ENCODE results near the gene SYDE1.

SYDE1 gene

GRCh38 chr19:15141143-15141542, 33.9 kb downstream of the SYDE1 start:
- TF ChIP-seq CTCF (IDR thresholded peaks at IDR 0.05; ENCODE audit: low read length) (no peak), EZH2 (IDR thresholded peaks at IDR 0.05; ENCODE audit: borderline replicate concordance, low read length) (no peak)
- H3K4me1 ChIP-seq (ENCODE audit: insufficient read depth, low read length, severe bottlenecking) = no peaks in the 10 kb centered on the region
- no peak overlapping the region for H3K27ac ChIP-seq (ENCODE audit: low read depth, low read length, poor library complexity, severe bottlenecking)
- no peaks in the 10 kb centered on the region for H3F3A ChIP-seq (ENCODE audit: insufficient read depth, low read length)
- no peak overlapping the region for H3K9ac ChIP-seq (ENCODE audit: low read length)
- H3K4me2 ChIP-seq (ENCODE audit: low read length) = no peak overlapping the region
- H3K9me2 ChIP-seq (ENCODE audit: low read depth, low read length) = no peaks in the 10 kb centered on the region
- H4K20me1 ChIP-seq (ENCODE audit: insufficient read depth, low read length) = no peaks in the 10 kb centered on the region
- H3K9me3 ChIP-seq (ENCODE audit: low read length) = peaks cover 5% of the 10 kb centered on the region; the same call in 1 of the 2 replicates
- H3K36me3 ChIP-seq (ENCODE audit: insufficient read depth, low read length) = no peaks in the 10 kb centered on the region; the same call in 1 of the 2 replicates
- H2AFZ ChIP-seq (ENCODE audit: low read length) = no peak overlapping the region
- H3K27me3 ChIP-seq (ENCODE audit: insufficient read depth, low read length) = no peaks in the 10 kb centered on the region; the same call in 1 of the 2 replicates
- H3K4me3 ChIP-seq (ENCODE audit: low read depth, low read length, poor library complexity, severe bottlenecking) = no peak overlapping the region
- no peaks in the 10 kb centered on the region for H3K79me2 ChIP-seq (ENCODE audit: insufficient read depth, low read length)

GRCh38 chr19:15142313-15142712, 35.1 kb downstream of the SYDE1 start:
- no peaks in the 10 kb centered on the region; the same call in 1 of the 2 replicates for H3K27me3 ChIP-seq (ENCODE audit: insufficient read depth, low read length)

GRCh38 chr19:15144046-15144646, 36.9 kb downstream of the SYDE1 start:
- TF ChIP-seq CTCF (IDR thresholded peaks at IDR 0.05; ENCODE audit: low read length) (no peak), EZH2 (IDR thresholded peaks at IDR 0.05; ENCODE audit: borderline replicate concordance, low read length) (no peak)
- Histone ChIP-seq H3K4me1 (ENCODE audit: insufficient read depth, low read length, severe bottlenecking) (no peaks in the 10 kb centered on the region), H2AFZ (ENCODE audit: low read length) (no peak overlapping the region), H3F3A (ENCODE audit: insufficient read depth, low read length) (no peaks in the 10 kb centered on the region), H3K79me2 (ENCODE audit: insufficient read depth, low read length) (no peaks in the 10 kb centered on the region), H3K9me3 (ENCODE audit: low read length) (peaks cover 5% of the 10 kb centered on the region; the same call in 1 of the 2 replicates), H3K27ac (ENCODE audit: low read depth, low read length, poor library complexity, severe bottlenecking) (no peak overlapping the region), H3K27me3 (ENCODE audit: insufficient read depth, low read length) (no peaks in the 10 kb centered on the region; the same call in 1 of the 2 replicates), H3K4me2 (ENCODE audit: low read length) (no peak overlapping the region), H3K4me3 (ENCODE audit: low read depth, low read length, poor library complexity, severe bottlenecking) (no peak overlapping the region), H3K9ac (ENCODE audit: low read length) (no peak overlapping the region), H3K9me2 (ENCODE audit: low read depth, low read length) (no peaks in the 10 kb centered on the region), H3K36me3 (ENCODE audit: insufficient read depth, low read length) (no peaks in the 10 kb centered on the region; the same call in 1 of the 2 replicates), H4K20me1 (ENCODE audit: insufficient read depth, low read length) (no peaks in the 10 kb centered on the region)

More at GRCh38 chr19:15142313-15142712, 35.1 kb downstream of the SYDE1 start:
- H3K9me2 ChIP-seq (ENCODE audit: low read depth, low read length) = no peaks in the 10 kb centered on the region
- no peak overlapping the region for H3K9ac ChIP-seq (ENCODE audit: low read length)
- H3K27ac ChIP-seq (ENCODE audit: low read depth, low read length, poor library complexity, severe bottlenecking) = no peak overlapping the region
- no peaks in the 10 kb centered on the region; the same call in 1 of the 2 replicates for H3K36me3 ChIP-seq (ENCODE audit: insufficient read depth, low read length)
- H3F3A ChIP-seq (ENCODE audit: insufficient read depth, low read length) = no peaks in the 10 kb centered on the region
- no peaks in the 10 kb centered on the region for H4K20me1 ChIP-seq (ENCODE audit: insufficient read depth, low read length)
- no peak overlapping the region for H3K4me2 ChIP-seq (ENCODE audit: low read length)
- no peaks in the 10 kb centered on the region for H3K79me2 ChIP-seq (ENCODE audit: insufficient read depth, low read length)
- H3K4me1 ChIP-seq (ENCODE audit: insufficient read depth, low read length, severe bottlenecking) = no peaks in the 10 kb centered on the region
- no peak overlapping the region for H2AFZ ChIP-seq (ENCODE audit: low read length)
- no peak for TF ChIP-seq CTCF (IDR thresholded peaks at IDR 0.05; ENCODE audit: low read length)
- TF ChIP-seq EZH2 (IDR thresholded peaks at IDR 0.05; ENCODE audit: borderline replicate concordance, low read length) = no peak
- H3K4me3 ChIP-seq (ENCODE audit: low read depth, low read length, poor library complexity, severe bottlenecking) = no peak overlapping the region
- H3K9me3 ChIP-seq (ENCODE audit: low read length) = peaks cover 5% of the 10 kb centered on the region; the same call in 1 of the 2 replicates
